Measurements from ENCODE around the gene PI4K2A. TPM values are rescaled to one million over a fixed set of nuclear protein-coding genes. Genes with fewer than 3 reads are reported as not detected.
A peak's percentile ranks its signal among the peaks of the same experiment; 100 is the strongest.
"Not testable (repeated sequence)": the region's sequence is repeated elsewhere in the genome, so short reads cannot be mapped to it uniquely, and the experiment has no call there.

The PI4K2A gene
- total RNA-seq, 2 donors from 2014 or later = 23.3 to 26.2 TPM

DNA sequence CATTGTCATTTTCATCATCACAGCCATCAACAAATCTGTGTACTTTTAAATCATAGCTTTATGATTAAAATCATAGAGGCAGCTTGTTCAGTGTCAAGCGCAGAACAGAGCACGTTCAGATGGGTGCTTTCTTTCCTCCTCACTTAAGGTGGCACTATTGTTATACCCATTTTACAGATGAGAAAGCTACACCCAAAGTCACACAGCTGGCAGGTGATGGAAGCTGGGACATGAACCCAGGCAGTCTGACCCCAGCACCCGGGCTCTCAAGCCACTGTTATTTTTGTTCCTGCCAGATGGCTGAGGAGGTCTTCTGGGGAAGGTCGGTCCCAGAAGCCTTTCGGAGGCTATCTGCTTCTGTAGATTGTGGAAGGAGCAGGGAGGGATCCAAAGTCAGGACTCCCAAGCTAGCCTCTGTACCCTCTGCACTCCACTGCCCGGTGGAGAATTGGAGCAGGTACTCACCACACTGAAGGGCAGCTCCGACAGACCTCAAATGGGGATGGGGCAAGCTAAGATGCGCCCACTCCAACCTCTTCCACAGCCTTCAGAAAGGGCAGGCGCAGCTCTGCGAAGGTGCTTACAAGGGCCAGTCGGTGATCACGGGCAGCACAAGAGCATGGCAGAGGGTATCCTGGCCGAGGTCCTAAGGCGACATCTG lies 46.0 kb downstream of the PI4K2A start:
- Mint-ChIP-seq H3K4me1 (peaks cover 10% of the 10 kb centered on the region), H3K4me3 (peak overlapping the region; percentile 89), H3K27ac (peak overlapping the region; percentile 19), H3K36me3 (ENCODE audit: low read depth) (no peaks in the 10 kb centered on the region), H3K27me3 (no peaks in the 10 kb centered on the region)
- DNase-seq (no peak), ATAC-seq (peak; percentile 12)
- no peaks in the 10 kb centered on the region for H3K9me3 ChIP-seq (ENCODE audit: control insufficient read depth, low read length, poor library complexity, severe bottlenecking)

- H3K4me1 Mint-ChIP-seq = peaks cover 10% of the 10 kb centered on the region
- no peaks in the 10 kb centered on the region for H3K9me3 ChIP-seq (ENCODE audit: control insufficient read depth, low read length, poor library complexity, severe bottlenecking)
- peak within 1 kb of the TSS; percentile 89 for H3K4me3 Mint-ChIP-seq
- H3K27me3 Mint-ChIP-seq = no peaks in the 10 kb centered on the region
- peak within 1 kb of the TSS; percentile 90 for H3K27ac Mint-ChIP-seq
- no peaks in the 10 kb centered on the region for H3K36me3 Mint-ChIP-seq (ENCODE audit: low read depth)
- DNase-seq = peak; percentile 94 to 97 (median 96)
- peak; percentile 93 for ATAC-seq
Observed at GRCh38 chr10:97686962-97687784, 46.7 kb downstream of the PI4K2A start, which contains the start of gene AVPI1. AVPI1 (minus strand) TSS chr10:97687241; CDS start chr10:97679905, 7,336 bp downstream.

GRCh38 chr10:97687785-97688781 lies 47.6 kb downstream of the PI4K2A start:
- Mint-ChIP-seq H3K27me3 (no peaks in the 10 kb centered on the region), H3K27ac (peak overlapping the region; percentile 90), H3K4me3 (peak overlapping the region; percentile 89), H3K4me1 (peaks cover 10% of the 10 kb centered on the region), H3K36me3 (ENCODE audit: low read depth) (no peaks in the 10 kb centered on the region)
- no peaks in the 10 kb centered on the region for H3K9me3 ChIP-seq (ENCODE audit: control insufficient read depth, low read length, poor library complexity, severe bottlenecking)
- no peak for DNase-seq
- ATAC-seq = no peak

DNA sequence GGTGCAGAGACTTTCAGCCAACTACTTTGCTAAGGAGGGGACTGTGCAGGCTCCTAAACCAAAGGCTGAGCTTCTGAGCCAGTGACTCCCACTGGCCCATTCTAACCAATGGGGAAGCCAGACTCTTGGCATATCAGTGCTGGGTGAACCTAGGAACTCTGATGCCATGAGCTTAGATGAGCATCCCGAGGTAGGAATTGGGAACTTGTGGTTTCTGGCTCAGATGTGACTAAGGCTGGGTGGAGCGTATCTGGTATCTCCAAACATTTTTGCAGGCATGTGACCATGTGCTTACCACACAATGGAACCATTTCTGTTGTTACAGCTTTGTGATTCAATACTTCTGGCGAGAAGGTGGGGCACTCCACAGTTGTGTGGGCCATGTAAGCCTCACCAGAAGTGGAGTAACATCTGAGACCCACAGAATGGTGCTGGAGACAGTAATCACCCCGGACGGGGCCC lies 49.1 kb downstream of the PI4K2A start:
- no peak for DNase-seq
- Mint-ChIP-seq H3K36me3 (ENCODE audit: low read depth) (no peaks in the 10 kb centered on the region), H3K4me1 (peaks cover 10% of the 10 kb centered on the region), H3K27ac (no peak overlapping the region), H3K27me3 (peaks cover 6% of the 10 kb centered on the region), H3K4me3 (no peak overlapping the region)
- no peak for ATAC-seq
- H3K9me3 ChIP-seq (ENCODE audit: control insufficient read depth, low read length, poor library complexity, severe bottlenecking) = no peaks in the 10 kb centered on the region

- Mint-ChIP-seq H3K27me3 (peaks cover 6% of the 10 kb centered on the region), H3K4me1 (peaks cover 10% of the 10 kb centered on the region), H3K27ac (no peak overlapping the region), H3K36me3 (ENCODE audit: low read depth) (no peaks in the 10 kb centered on the region), H3K4me3 (no peak overlapping the region)
- ATAC-seq (no peak), DNase-seq (no peak)
- no peaks in the 10 kb centered on the region for H3K9me3 ChIP-seq (ENCODE audit: control insufficient read depth, low read length, poor library complexity, severe bottlenecking)
Observed at GRCh38 chr10:97690133-97690532, 49.7 kb downstream of the PI4K2A start.

DNA sequence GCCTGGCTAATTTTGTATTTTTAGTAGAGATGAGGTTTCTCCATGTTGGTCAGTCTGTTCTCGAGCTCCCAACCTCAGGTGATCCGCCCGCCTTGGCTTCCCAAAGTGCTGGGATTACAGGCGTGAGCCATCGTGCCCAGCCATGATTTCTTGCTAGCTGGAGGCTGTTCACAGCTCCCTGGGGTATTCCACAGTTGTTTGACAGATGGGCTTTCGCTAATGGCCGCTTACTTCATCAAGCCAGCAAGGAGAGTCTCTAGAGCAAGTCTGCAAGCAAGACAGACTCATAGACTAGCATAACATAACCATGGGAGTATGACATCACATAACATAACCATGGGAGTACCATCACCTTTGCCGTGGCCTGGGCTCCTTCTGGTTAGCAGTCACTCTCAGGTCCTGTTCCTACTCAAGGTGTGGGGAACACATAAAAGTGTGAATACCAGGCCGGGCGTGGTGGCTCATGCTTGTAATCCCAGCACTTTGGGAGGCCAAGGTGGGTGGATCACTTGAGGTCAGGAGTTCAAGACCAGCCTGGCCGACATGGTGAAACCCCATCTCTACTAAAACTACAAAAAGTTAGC lies 57.7 kb downstream of the PI4K2A start:
- DNase-seq; H3K4me3 Mint-ChIP-seq; H3K9me3 ChIP-seq (ENCODE audit: control insufficient read depth, low read length, poor library complexity, severe bottlenecking); H3K4me1 Mint-ChIP-seq; ATAC-seq; H3K36me3 Mint-ChIP-seq (ENCODE audit: low read depth); H3K27ac Mint-ChIP-seq: not testable (repeated sequence)
- peaks cover 11% of the 10 kb centered on the region for H3K27me3 Mint-ChIP-seq

- H3K9me3 ChIP-seq (ENCODE audit: control insufficient read depth, low read length, poor library complexity, severe bottlenecking) = no peaks in the 10 kb centered on the region
- peak; percentile 99 for ATAC-seq
- Mint-ChIP-seq H3K27me3 (peaks cover 16% of the 10 kb centered on the region), H3K27ac (no peak overlapping the region), H3K4me3 (no peak overlapping the region), H3K36me3 (ENCODE audit: low read depth) (peaks cover 2% of the 10 kb centered on the region), H3K4me1 (no peaks in the 10 kb centered on the region)
- peak in 1 of 3 donors; percentile 28 for DNase-seq
Observed at GRCh38 chr10:97701438-97702069, 61.1 kb downstream of the PI4K2A start.

DNA sequence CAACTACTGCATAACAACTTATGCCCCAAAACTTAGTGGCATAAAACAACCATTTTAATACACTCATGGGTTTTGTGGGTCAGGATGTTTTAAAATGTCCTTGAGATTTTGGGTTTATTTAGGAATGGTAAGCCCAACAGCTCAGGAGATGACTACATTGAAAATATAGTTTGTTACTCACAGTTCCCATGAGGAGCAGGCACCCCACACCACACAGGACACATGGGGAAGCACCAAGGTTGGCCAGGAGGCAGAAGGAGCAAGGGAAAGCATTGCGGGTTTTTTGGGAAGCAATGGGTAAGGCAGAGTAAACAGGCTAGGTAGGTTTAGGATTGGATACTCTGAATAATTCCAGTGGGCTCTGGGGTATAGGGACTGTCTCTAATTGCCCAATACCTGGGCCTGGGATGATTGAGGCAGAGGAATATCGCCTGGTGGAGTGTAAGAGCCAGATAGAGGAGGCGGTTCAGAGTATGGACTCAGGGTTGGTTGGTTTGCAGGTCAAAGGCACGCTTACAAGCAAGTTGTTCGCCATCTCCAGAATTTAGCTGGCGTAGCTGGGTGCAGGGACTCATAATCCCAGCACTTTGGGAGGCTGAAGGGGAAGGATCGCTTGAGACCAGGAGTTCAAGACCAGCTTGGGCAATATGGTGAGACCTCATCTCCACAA lies 63.1 kb downstream of the PI4K2A start:
- H3K36me3 Mint-ChIP-seq (ENCODE audit: low read depth) = peaks cover 2% of the 10 kb centered on the region
- H3K27ac Mint-ChIP-seq = peak overlapping the region; percentile 32
- H3K4me1 Mint-ChIP-seq = no peaks in the 10 kb centered on the region
- DNase-seq (no peak), ATAC-seq (no peak)
- peaks cover 22% of the 10 kb centered on the region for H3K27me3 Mint-ChIP-seq
- no peaks in the 10 kb centered on the region for H3K9me3 ChIP-seq (ENCODE audit: control insufficient read depth, low read length, poor library complexity, severe bottlenecking)
- peak overlapping the region; percentile 50 for H3K4me3 Mint-ChIP-seq

DNA sequence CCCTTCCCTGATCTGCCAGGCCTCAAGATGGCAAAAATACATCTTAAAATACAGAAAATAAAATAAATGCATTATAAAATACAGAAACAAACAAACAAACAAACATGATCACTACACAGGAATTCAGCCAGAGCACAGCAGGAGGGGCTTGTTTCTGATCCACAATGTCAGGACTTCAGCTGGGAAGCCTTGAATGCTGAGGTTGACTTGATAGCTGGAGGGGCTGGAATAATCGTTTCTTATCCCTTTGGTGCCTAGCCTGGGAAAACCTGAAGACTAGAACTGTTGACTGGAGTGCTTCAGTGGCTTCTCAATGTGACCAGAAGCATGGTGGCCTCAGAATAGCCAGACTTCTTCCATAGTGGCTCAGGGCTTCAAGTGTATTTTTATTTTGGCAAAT lies 63.9 kb downstream of the PI4K2A start:
- Mint-ChIP-seq H3K4me3 (no peak overlapping the region), H3K36me3 (ENCODE audit: low read depth) (peaks cover 2% of the 10 kb centered on the region), H3K4me1 (peaks cover 2% of the 10 kb centered on the region), H3K27me3 (peaks cover 30% of the 10 kb centered on the region), H3K27ac (peak overlapping the region; percentile 32)
- no peak for DNase-seq
- no peaks in the 10 kb centered on the region for H3K9me3 ChIP-seq (ENCODE audit: control insufficient read depth, low read length, poor library complexity, severe bottlenecking)
- ATAC-seq = no peak

- ATAC-seq (no peak), DNase-seq (no peak)
- peaks cover 2% of the 10 kb centered on the region for H3K36me3 Mint-ChIP-seq (ENCODE audit: low read depth)
- peaks cover 6% of the 10 kb centered on the region for H3K4me1 Mint-ChIP-seq
- no peaks in the 10 kb centered on the region for H3K9me3 ChIP-seq (ENCODE audit: control insufficient read depth, low read length, poor library complexity, severe bottlenecking)
- H3K27ac Mint-ChIP-seq = no peak overlapping the region
- no peak overlapping the region for H3K4me3 Mint-ChIP-seq
- H3K27me3 Mint-ChIP-seq = peaks cover 35% of the 10 kb centered on the region
Observed at GRCh38 chr10:97705006-97705670, 64.7 kb downstream of the PI4K2A start.

GRCh38 chr10:97707134-97707861 lies 66.8 kb downstream of the PI4K2A start:
- peaks cover 4% of the 10 kb centered on the region for H3K36me3 Mint-ChIP-seq (ENCODE audit: low read depth)
- peaks cover 8% of the 10 kb centered on the region for H3K4me1 Mint-ChIP-seq
- peaks cover 41% of the 10 kb centered on the region for H3K27me3 Mint-ChIP-seq
- no peak overlapping the region for H3K4me3 Mint-ChIP-seq
- no peak overlapping the region for H3K27ac Mint-ChIP-seq
- no peaks in the 10 kb centered on the region for H3K9me3 ChIP-seq (ENCODE audit: control insufficient read depth, low read length, poor library complexity, severe bottlenecking)
- DNase-seq (no peak), ATAC-seq (no peak)
